Measurements from ENCODE around the gene DMAC2.
"Not testable (repeated sequence)": the region's sequence is repeated elsewhere in the genome, so short reads cannot be mapped to it uniquely, and the experiment has no call there.

Gene DMAC2

DNA sequence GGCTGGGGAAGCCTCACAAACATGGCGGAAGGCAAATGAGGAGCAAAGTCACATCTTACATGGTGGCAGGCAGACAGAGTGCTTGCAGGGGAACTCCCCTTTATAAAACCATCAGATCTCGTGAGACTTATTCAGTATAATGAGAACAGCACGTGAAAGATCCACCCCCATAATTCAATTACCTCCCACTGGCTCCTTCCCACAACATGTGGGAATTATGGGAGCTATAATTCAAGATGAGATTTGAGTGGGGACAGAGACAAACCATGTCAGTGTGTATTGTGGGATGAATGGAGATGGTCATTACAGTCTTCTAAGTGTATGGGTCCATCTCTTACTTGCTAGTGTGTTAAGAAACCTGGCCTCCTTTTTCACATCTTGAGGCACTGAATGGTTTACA, 37.7 kb downstream of the DMAC2 start:
- no peak for DNase-seq

DNA sequence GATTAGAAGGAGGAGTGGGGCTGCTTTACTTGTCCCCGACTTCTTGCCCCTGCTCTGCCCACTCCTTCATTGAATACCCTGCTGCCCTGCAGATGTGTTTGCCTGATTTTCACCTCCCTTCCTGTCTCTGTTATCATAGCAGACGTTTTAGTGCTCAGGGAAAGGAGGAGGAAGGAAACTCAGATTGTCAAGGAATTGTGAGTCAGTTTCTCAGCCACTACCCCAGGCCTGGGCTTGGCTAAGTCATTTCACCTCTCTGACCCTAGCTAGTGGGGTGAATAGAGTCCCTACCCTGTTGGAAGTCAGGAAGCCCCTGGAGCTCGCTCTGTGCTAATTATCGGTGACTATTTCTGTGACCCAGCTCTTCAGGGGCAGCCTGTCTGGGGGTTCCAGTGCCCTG, 38.2 kb downstream of the DMAC2 start:
- no peak for DNase-seq

DNA sequence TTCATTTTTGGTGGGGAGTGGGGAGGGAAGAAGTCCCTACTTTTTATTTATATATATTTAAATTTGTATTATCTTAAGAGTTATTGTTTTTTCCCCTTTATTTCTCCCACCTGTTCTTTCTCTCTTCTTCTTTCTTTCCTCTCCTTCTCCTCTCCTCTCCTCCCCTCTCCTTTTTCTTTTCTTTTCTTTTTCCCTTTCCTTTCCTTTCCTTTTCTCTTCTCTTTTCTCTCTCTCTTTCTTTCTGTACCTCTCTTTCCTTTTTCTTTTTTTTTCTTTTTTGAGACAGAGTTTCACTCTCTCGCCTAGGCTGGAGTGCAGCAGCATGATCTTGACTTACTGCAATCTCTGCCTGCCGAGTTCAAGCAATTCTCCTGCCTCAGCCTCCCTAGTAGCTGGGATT, 40.2 kb downstream of the DMAC2 start:
- no peak for DNase-seq

DNA sequence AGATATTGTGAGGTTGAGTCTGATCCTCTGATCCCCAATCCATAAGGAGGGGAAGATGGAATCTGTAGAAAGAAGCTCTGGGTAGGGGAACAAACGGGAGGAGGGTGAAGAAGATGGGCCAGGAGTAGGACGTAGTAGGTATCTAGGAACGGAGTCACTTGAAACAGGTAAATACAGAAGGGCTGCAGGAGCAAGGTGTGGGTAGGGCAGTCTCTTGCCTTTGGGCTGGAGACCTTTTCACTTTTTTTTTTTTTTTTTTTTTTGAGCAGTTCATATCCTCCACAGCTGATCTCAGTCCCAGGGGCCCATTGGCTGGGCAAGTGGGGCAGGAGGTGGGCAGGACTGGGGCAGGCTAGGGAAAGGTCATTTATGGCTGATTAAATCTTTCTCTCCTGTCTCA, 40.6 kb downstream of the DMAC2 start:
- DNase-seq = no peak

DNA sequence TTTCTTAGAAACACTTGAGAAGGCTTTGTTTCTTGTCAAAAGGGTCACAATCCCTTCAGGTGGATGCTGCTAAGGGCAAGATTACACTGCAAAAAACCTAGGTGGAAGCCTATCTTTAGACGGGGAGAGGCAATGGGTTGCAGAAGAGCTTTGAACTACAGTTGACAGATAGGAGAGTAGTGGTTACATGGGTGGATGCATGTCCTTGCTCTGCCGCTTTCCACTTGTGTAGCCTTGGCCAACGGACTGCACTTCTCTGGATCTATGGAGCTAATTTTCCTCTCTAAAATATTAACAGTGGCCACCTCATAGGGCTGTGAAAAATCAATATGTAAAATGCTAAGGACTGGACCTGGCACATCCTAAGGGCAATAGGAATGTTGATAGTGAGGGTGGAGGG, 41.1 kb downstream of the DMAC2 start:
- DNase-seq = no peak

DNA sequence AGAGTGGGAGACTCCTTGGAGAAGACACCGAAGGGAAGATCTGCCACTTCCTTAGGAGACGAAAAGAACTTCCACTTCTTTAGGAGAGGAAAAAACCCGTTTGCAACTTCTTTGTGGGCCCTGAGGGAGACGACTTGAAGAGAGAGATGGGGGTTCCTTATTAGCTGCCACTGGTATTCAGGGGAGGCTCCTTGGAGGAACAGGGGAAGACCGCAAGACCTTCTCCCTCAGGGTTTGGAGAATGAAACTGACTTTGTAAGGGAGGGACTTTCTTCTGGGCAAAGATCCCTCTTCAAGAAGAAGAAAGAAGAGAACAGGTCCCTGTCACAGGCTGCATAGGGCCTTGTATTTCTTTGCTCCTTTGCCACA, 41.7 kb downstream of the DMAC2 start:
- no peak for DNase-seq

DNA sequence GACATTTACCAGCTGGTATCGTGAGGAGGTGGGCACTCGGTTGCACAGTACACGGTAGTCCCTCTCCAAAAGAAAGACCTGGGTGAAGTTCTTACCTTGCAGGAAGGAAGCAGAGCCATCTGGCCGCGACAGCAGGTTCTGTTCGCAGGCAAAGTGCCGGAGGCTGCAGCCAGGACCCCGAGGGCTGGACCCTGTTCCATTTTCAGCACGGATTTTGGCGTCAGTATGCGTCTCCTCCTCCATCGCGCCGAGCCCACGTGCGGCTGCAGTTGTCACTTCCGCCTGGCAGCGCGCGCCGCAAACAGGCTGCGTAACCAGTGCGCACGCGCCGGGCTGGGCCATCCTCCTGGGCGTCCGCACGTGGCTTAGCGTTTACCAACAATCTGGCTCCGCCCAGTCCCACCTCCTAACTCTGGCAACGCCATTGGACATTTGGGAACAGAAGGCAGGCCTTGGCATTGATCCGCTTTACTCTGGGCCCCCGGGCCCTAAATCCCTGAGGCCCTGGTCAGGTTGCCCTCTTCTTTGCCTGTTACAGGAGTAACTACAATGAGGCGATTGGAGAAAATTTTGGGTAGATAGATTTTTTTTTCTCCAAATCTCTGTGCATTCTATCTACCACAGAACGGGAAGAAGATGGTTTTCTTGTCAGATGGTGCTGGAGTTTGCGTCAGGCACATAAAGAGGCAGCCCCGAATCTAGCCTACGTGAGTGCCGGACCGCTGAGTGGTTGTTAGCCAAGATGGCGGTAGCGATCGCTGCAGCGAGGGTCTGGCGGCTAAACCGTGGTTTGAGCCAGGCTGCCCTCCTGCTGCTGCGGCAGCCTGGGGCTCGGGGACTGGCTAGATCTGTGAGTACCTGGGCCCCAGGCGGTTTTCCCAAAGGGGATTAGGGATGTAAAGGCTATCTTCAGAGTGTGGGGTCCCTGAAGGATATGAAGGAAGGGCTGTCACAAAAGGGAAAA, 42.3 kb downstream of the DMAC2 start, which contains the start of the genes BCKDHA and EXOSC5:
TSS of gene BCKDHA (plus strand) at position 733 of the 964 bp plus-strand sequence. CDS start at position 743, 10 bp downstream.
TSS of gene EXOSC5 (minus strand) at position 274 of the 964 bp plus-strand sequence. CDS start at position 243, 31 bp downstream.
- peak; percentile 90 to 99 (median 98) for DNase-seq

DNA sequence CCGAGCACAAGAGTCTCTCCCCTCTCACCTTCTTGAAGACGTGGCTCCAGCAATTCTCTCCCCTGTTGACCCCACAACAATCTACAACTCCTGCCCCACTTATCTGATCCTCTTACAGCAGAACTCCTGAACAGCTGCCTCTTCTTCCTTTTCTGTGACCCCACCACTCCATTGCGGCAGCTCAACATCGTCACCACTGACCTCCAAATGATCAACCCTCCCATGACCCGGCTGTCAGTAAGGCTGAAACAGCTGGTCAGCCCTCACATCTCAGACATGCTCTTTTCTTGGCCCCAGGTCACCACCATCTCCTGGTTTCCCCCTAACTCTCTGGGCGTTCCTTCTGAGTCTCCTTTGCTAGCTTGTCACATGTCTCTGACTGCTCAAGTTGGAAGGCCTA, 44.4 kb downstream of the DMAC2 start:
- no peak for DNase-seq

DNA sequence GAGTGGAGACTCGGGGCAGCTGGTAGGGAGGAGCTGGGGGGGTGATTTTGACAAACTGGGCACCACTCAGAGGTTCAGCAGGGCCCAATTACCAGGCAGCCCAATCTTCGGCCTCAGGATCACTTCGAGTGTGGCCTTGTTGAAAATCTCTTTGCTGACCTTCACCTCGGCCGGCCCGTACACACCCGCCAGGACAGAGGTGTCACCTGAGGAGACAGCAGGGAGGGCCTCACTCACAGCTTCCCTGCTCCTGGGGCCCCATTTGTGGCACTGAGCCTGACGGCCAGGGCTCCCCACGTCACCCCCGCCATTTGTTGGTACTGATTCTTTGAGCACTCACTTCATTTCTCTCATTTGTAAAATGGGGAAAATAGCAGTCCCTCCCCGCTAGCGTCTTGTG, 46.9 kb downstream of the DMAC2 start:
- DNase-seq = no peak

DNA sequence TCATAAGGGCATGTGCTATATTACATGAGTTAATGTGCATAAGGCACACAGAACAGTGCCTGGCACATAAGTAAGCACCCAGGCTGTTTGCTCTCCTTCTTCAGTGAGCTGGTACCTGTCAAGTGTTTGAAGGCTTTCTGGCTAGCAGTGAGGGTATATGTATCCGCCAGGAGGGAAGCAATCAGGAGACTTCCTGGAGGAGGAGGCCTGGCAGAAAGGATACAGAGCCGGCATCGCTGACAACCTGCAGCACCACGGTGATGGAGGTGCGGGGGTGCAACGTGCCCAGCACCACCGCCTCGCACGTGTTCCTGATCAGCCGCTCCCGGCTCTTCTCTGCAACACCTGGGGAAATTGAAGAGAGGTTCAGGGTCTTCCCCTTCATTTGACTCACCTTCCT, 48.1 kb downstream of the DMAC2 start:
- no peak for DNase-seq

DNA sequence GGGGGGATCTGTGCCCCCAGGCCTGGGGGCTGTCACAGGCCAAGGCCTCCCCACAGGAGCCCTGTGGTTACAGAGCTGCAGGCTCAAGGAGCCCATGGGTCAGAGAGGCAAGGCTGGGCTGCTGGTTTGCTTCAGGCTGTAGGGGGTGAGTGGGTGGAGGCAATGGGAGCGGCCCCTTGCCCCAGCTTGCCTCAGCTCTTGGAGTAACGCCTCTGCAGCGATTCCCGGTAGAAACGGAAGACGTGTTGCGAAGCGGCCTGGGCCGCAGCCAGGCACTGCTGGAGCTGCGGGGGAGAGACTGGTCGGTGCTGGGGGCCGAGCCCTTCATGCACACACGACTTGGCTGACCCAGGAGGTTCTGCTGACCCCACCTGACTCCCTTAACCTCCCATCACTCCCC, 53.3 kb downstream of the DMAC2 start:
- DNase-seq = no peak

DNA sequence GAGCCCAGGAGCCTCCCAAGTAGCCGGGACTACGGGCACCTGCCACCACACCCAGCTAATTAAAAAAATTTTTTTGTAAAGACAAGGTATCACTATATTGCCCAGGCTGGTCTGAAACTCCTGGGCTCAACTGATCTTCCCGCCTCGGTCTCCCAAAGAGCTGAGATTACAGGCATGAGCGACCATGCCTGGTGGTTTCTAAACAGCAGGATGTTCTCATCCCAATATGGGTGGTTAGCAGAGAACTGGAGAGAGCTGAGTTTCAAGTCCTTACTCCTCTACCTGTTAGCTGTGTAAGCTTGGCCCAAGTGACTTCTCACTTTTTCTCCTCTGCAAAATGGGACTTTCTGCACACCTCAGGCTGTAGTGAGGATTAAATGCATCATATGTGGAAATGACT, 55.4 kb downstream of the DMAC2 start:
- DNase-seq = no peak

DNA sequence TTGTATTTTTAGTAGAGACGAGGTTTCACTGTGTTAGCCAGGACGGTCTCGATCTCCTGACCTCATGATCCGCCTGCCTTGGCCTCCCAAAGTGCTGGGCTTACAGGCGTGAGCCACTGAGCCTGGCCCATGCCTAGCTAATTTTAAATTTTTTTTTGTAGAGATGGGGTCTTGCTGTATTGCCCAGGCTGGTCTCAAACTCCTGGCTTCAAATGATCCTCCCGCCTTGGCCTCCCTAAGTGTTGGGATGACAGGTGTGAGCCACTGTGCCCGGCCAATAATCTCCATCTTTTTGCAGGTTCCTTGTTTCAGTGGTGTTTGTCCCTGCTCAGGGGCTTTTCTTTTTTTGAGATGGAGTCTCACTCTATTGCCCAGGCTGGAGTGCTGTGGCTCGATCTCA, 58.2 kb downstream of the DMAC2 start:
- DNase-seq = not testable (repeated sequence)

Measured in anterior cingulate cortex (tissue), 58 donors.